Lower leg skin (tissue), 3 donors: ENCODE results near the gene TWF1.

Experiments
- CTCF ChIP-seq, 3 donors: fragments of 450-650 bp; IDR thresholded peaks; one replicate each; pipeline ENCODE4 v1.5.1; 2016; ENCODE audit warnings: antibody characterized with exemption in 3 of 3, mild to moderate bottlenecking in 3 of 3, moderate library complexity in 2 of 3
- POLR2A ChIP-seq, 2 donors: fragments of 450-650 bp; IDR thresholded peaks; one replicate each; pipeline ENCODE4 v1.6.1; 2016 to 2017; ENCODE audit warnings: antibody characterized with exemption in 2 of 2, mild to moderate bottlenecking in 1 of 2, moderate library complexity in 1 of 2

- TF ChIP-seq CTCF (IDR thresholded peaks at IDR 0.05) (no peak), POLR2A (IDR thresholded peaks at IDR 0.05) (no peak)
Measured at GRCh38 chr12:43815416-43815815, 9.3 kb upstream of the TWF1 start.
